SK-N-SH treated with all-trans-retinoic acid at 6 μM for 48 hours (cell line): Measurements from ENCODE around the gene CTSC.

Source experiments
- ATAC-seq: fragments of 200-7000 bp; cut with Tn5 transposase; 3 replicates; pipeline ENCODE4 v1.9.1; 2020; ENCODE audit warnings: mild to moderate bottlenecking, moderate library complexity
- ARNTL ChIP-seq: fragments of 450-650 bp; formaldehyde crosslinking; IDR thresholded peaks from 2 replicates; pipeline ENCODE4 v1.5.0; 2020; ENCODE audit warnings: low read depth, mild to moderate bottlenecking, moderate library complexity, borderline replicate concordance
- BACH2 ChIP-seq: fragments of 250-450 bp; sonication (Bioruptor Pico); IDR thresholded peaks from 2 replicates; pipeline ENCODE4 v1.9.0; 2021; ENCODE audit warnings: mild to moderate bottlenecking, borderline replicate concordance
- GLIS3 ChIP-seq: fragments of 250-450 bp; sonication (Bioruptor Pico); IDR thresholded peaks from 2 replicates; pipeline ENCODE4 v1.5.0; 2020; ENCODE audit warnings: mild to moderate bottlenecking, moderate library complexity
- ISL1 ChIP-seq: fragments of 250-450 bp; sonication (Bioruptor Pico); IDR thresholded peaks from 2 replicates; pipeline ENCODE4 v2.1.2; 2022; ENCODE audit warnings: mild to moderate bottlenecking, moderate library complexity
- OSR1 ChIP-seq: fragments of 250-450 bp; sonication (Bioruptor Pico); IDR thresholded peaks from 2 replicates; pipeline ENCODE4 v1.8.0; 2022; ENCODE audit warnings: moderate library complexity, mild to moderate bottlenecking, inconsistent platforms
- PPARA ChIP-seq: fragments of 250-450 bp; sonication (Bioruptor Pico); IDR thresholded peaks from 2 replicates; pipeline ENCODE4 v1.5.0; 2020; ENCODE audit warnings: mild to moderate bottlenecking, borderline replicate concordance
- RARB ChIP-seq: fragments of 250-450 bp; sonication (Bioruptor Pico); IDR thresholded peaks from 2 replicates; pipeline ENCODE4 v1.8.0; 2021; ENCODE audit warnings: mild to moderate bottlenecking, moderate library complexity
- TCF4 ChIP-seq: fragments of 250-450 bp; sonication (Bioruptor Pico); IDR thresholded peaks from 2 replicates; pipeline ENCODE4 v1.8.0; 2021; ENCODE audit warnings: mild to moderate bottlenecking, moderate library complexity, borderline replicate concordance
- ZC3H10 ChIP-seq: fragments of 250-450 bp; sonication (Bioruptor Pico); IDR thresholded peaks from 2 replicates; pipeline ENCODE4 v1.5.1; 2021; ENCODE audit warnings: mild to moderate bottlenecking, moderate library complexity
- ZFP3 ChIP-seq: fragments of 250-450 bp; sonication (Bioruptor Pico); IDR thresholded peaks from 2 replicates; pipeline ENCODE4 v1.5.0; 2020; ENCODE audit warnings: mild to moderate bottlenecking, moderate library complexity
- ZNF70 ChIP-seq: fragments of 450-650 bp; formaldehyde crosslinking; IDR thresholded peaks from 2 replicates; pipeline ENCODE4 v1.5.0; 2020; ENCODE audit warnings: mild to moderate bottlenecking, moderate library complexity
- ZNF8 ChIP-seq: fragments of 450-650 bp; formaldehyde crosslinking; IDR thresholded peaks from 2 replicates; pipeline ENCODE4 v1.5.0; 2020; ENCODE audit warnings: mild to moderate bottlenecking, moderate library complexity
- TF ChIP-seq, protein P1 (sequence below): fragments of 250-450 bp; sonication (Bioruptor Pico); IDR thresholded peaks from 2 replicates; pipeline ENCODE4 v1.8.0; 2020; ENCODE audit warnings: mild to moderate bottlenecking, moderate library complexity, borderline replicate concordance
- TF ChIP-seq, protein P2 (sequence below): fragments of 250-450 bp; sonication (Bioruptor Pico); IDR thresholded peaks from 2 replicates; pipeline ENCODE4 v1.5.1; 2020; ENCODE audit warnings: low read depth, mild to moderate bottlenecking, moderate library complexity
- TF ChIP-seq, protein P3 (sequence below): fragments of 250-450 bp; sonication (Bioruptor Pico); IDR thresholded peaks from 2 replicates; pipeline ENCODE4 v1.5.0; 2020; ENCODE audit warnings: mild to moderate bottlenecking, moderate library complexity
- TF ChIP-seq, protein P4 (sequence below): fragments of 250-450 bp; sonication (Bioruptor Pico); IDR thresholded peaks from 2 replicates; pipeline ENCODE4 v1.5.1; 2021; ENCODE audit warnings: mild to moderate bottlenecking, moderate library complexity
- TF ChIP-seq, protein P5 (sequence below): fragments of 250-450 bp; sonication (Bioruptor Pico); IDR thresholded peaks from 2 replicates; pipeline ENCODE4 v1.8.0; 2021; ENCODE audit warnings: low read depth, mild to moderate bottlenecking, moderate library complexity, borderline replicate concordance

The CTSC gene

DNA sequence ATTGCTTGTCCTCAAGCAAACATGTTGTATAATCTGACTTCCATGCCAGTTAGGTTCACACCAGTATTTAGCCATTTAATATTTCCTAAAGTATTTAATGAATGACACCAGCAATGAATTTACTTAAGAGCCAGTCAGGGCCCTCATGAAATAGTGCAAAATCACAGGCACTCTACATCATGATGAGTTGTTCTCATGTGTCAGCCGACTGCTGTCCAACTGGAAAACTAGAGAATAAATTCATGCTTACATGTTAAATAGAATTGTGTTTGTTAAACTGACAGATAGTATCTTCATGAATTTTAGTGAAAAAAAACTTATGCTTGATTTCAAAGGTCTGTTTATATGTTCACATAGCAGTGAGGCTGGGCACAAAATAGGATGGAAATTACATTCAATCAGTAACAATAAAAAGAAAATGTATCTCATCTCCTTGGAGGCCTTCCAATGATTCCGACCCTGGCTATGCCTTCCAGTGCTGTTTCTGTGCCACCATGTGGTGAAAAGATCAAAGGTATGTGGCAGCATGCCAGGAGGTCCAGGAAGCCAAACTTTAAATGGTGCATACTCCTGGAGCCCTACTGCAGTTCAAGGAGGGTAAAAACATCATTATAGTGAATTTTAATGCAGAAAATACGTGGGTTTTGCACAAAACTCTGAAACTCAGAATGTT, 45.2 kb downstream of the CTSC start:
- peak; percentile 86 for ATAC-seq
- TF ChIP-seq ISL1, result peak; percentile 42; the same call in 1 of the 2 replicates
- TF ChIP-seq ZNF70, result no peak

DNA sequence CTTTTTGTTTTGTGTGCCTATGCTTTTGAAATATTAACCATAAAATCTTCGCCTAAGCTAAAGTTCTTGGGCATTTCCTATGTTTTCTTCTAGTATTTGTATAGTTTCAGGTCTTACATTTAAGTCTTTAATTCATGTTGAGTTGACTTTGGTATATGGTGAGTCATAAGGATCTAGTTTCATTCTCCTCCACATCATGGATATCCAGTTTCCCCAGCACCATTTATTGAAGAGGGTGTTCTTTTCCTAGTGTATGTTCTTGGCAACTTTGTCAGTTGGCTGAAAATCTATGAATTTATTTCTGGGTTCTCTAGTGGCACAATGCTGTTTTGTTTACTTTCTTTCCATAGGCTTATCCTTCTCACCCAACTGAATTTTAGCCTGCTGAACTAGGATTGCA, 49.0 kb downstream of the CTSC start:
- no peak for ATAC-seq
- no peak for TF ChIP-seq BACH2 (CRISPR knock-in tag)
- TF ChIP-seq ARNTL (CRISPR knock-in tag), result no peak
- no peak for TF ChIP-seq RARB (CRISPR knock-in tag)
- no peak for TF ChIP-seq ZNF8
- TF ChIP-seq, protein P1, sequence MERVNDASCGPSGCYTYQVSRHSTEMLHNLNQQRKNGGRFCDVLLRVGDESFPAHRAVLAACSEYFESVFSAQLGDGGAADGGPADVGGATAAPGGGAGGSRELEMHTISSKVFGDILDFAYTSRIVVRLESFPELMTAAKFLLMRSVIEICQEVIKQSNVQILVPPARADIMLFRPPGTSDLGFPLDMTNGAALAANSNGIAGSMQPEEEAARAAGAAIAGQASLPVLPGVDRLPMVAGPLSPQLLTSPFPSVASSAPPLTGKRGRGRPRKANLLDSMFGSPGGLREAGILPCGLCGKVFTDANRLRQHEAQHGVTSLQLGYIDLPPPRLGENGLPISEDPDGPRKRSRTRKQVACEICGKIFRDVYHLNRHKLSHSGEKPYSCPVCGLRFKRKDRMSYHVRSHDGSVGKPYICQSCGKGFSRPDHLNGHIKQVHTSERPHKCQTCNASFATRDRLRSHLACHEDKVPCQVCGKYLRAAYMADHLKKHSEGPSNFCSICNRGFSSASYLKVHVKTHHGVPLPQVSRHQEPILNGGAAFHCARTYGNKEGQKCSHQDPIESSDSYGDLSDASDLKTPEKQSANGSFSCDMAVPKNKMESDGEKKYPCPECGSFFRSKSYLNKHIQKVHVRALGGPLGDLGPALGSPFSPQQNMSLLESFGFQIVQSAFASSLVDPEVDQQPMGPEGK, result no peak
- TF ChIP-seq, protein P2, sequence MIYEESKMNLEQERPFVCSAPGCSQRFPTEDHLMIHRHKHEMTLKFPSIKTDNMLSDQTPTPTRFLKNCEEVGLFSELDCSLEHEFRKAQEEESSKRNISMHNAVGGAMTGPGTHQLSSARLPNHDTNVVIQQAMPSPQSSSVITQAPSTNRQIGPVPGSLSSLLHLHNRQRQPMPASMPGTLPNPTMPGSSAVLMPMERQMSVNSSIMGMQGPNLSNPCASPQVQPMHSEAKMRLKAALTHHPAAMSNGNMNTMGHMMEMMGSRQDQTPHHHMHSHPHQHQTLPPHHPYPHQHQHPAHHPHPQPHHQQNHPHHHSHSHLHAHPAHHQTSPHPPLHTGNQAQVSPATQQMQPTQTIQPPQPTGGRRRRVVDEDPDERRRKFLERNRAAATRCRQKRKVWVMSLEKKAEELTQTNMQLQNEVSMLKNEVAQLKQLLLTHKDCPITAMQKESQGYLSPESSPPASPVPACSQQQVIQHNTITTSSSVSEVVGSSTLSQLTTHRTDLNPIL (CRISPR knock-in tag), result no peak
- no peak for TF ChIP-seq PPARA
- TF ChIP-seq, protein P3, sequence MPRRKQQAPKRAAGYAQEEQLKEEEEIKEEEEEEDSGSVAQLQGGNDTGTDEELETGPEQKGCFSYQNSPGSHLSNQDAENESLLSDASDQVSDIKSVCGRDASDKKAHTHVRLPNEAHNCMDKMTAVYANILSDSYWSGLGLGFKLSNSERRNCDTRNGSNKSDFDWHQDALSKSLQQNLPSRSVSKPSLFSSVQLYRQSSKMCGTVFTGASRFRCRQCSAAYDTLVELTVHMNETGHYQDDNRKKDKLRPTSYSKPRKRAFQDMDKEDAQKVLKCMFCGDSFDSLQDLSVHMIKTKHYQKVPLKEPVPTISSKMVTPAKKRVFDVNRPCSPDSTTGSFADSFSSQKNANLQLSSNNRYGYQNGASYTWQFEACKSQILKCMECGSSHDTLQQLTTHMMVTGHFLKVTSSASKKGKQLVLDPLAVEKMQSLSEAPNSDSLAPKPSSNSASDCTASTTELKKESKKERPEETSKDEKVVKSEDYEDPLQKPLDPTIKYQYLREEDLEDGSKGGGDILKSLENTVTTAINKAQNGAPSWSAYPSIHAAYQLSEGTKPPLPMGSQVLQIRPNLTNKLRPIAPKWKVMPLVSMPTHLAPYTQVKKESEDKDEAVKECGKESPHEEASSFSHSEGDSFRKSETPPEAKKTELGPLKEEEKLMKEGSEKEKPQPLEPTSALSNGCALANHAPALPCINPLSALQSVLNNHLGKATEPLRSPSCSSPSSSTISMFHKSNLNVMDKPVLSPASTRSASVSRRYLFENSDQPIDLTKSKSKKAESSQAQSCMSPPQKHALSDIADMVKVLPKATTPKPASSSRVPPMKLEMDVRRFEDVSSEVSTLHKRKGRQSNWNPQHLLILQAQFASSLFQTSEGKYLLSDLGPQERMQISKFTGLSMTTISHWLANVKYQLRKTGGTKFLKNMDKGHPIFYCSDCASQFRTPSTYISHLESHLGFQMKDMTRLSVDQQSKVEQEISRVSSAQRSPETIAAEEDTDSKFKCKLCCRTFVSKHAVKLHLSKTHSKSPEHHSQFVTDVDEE (CRISPR knock-in tag), result no peak
- no peak for TF ChIP-seq ZC3H10
- TF ChIP-seq, protein P4, sequence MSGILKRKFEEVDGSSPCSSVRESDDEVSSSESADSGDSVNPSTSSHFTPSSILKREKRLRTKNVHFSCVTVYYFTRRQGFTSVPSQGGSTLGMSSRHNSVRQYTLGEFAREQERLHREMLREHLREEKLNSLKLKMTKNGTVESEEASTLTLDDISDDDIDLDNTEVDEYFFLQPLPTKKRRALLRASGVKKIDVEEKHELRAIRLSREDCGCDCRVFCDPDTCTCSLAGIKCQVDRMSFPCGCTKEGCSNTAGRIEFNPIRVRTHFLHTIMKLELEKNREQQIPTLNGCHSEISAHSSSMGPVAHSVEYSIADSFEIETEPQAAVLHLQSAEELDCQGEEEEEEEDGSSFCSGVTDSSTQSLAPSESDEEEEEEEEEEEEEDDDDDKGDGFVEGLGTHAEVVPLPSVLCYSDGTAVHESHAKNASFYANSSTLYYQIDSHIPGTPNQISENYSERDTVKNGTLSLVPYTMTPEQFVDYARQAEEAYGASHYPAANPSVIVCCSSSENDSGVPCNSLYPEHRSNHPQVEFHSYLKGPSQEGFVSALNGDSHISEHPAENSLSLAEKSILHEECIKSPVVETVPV (CRISPR knock-in tag), result no peak
- no peak for TF ChIP-seq TCF4 (CRISPR knock-in tag)

DNA sequence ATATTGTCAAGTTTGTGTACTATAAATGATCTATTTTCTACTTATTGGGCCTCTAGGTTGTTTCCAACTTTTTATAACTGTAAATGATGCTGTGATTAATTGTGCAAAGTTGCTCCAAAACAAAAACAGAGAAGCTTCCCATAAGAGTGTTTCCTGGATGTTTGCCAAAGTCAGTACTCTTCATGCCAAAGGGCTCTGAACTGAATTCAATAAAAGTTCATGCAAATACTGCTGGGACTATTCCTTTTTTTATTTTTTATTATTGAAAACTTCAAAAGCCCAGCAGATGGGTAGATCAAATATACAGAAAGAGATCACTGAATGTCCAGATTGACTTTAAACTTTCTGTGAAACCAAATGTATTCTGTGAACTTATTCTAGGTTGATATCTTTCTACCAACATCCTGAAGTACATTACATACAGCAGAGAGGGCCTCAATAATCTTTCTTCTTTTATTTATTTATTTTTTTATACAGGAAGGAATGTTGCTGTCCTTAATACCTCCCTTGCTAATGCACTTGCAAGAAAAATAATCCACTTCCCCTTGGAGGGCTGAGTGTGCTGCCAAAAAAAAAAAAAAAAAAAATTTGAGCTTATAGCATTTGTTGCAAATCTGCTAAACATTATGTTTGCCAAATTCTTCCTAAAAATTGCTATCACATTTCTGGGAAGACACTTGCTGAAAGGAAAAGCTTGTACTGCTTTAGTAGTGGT, 53.0 kb downstream of the CTSC start:
- TF ChIP-seq, protein P4 (CRISPR knock-in tag), result no peak
- TF ChIP-seq ISL1, result peak; percentile 10; the same call in 1 of the 2 replicates
- ATAC-seq, result peak; percentile 55; the same call in 1 of the 3 replicates

DNA sequence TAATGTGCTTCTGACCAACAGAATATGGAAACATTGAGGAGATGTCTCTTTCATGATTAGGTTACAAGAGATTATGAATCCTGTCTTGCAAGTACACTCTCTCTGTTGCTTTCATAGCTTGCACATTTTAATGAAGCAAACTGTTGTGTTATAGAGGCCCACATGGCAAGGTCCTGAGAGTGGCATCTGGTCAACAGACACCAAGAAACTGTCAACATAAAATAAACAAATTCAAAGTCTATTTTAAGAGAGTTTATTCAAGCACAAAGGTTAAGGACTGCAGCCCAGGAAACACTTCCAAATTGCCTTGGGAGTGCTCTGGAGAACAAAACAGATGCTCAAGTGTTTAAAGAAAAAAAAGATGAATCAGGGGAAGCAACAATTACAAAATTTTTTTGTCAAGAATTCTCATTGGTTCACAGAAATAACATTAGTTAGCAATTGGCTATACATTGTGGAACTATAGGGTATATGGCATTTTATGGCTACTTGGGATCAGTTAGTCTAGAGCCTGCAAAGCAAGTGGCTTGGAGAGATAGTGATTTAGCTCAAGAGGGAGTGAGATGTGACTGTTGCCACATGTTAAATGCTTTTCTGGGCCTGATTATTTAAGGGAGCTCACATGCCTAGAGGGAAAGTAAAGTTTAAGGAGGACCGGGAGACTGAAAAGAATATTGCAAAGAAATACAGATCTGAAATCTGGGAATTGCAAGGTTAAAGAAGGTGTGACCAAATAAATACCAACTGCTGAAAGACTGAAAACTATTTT, 54.6 kb downstream of the CTSC start:
- no peak for ATAC-seq
- no peak for TF ChIP-seq OSR1
- TF ChIP-seq RARB (CRISPR knock-in tag), result no peak
- no peak for TF ChIP-seq GLIS3 (CRISPR knock-in tag)
- TF ChIP-seq ZFP3, result no peak
- TF ChIP-seq, protein P2 (CRISPR knock-in tag), result no peak
- TF ChIP-seq, protein P1, result no peak
- TF ChIP-seq, protein P5, sequence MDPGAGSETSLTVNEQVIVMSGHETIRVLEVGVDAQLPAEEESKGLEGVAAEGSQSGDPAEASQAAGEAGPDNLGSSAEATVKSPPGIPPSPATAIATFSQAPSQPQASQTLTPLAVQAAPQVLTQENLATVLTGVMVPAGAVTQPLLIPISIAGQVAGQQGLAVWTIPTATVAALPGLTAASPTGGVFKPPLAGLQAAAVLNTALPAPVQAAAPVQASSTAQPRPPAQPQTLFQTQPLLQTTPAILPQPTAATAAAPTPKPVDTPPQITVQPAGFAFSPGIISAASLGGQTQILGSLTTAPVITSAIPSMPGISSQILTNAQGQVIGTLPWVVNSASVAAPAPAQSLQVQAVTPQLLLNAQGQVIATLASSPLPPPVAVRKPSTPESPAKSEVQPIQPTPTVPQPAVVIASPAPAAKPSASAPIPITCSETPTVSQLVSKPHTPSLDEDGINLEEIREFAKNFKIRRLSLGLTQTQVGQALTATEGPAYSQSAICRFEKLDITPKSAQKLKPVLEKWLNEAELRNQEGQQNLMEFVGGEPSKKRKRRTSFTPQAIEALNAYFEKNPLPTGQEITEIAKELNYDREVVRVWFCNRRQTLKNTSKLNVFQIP, result no peak
- no peak for TF ChIP-seq ZNF70
